Liver (tissue), 9 donors: ENCODE data around the gene C10orf143. TPM values are rescaled to one million over a fixed set of nuclear protein-coding genes. Genes with fewer than 3 reads are reported as not detected.

Experiments
- DNase-seq: peaks from one replicate; pipeline ENCODE4 v3.0.0-alpha.2; 2017; ENCODE audit warnings: low spot score
- H3K27ac ChIP-seq, 2 donors: one replicate each; pipeline ENCODE4 v1.7.0; 2013; ENCODE audit warnings: inconsistent platforms in 2 of 2, low read length in 2 of 2, control low read depth in 1 of 2, low read depth in 1 of 2, mild to moderate bottlenecking in 1 of 2
- H3K27me3 ChIP-seq, 4 donors: one replicate each; pipeline versions ENCODE4 v1.6.1 to v1.7.0; 2013; ENCODE audit warnings: low read length in 3 of 4, inconsistent platforms in 1 of 4, mild to moderate bottlenecking in 1 of 4, moderate library complexity in 1 of 4; ENCODE audit not compliant: control insufficient read depth in 4 of 4, insufficient read depth in 4 of 4
- H3K36me3 ChIP-seq, 4 donors: one replicate each; pipeline versions ENCODE4 v1.6.1 to v1.7.0; 2013; ENCODE audit warnings: low read length in 3 of 4, mild to moderate bottlenecking in 3 of 4, low read depth in 1 of 4, moderate library complexity in 1 of 4; ENCODE audit not compliant: control insufficient read depth in 4 of 4, insufficient read depth in 3 of 4
- H3K4me1 ChIP-seq, 4 donors: one replicate each; pipeline versions ENCODE4 v1.6.1 to v1.7.0; 2013; ENCODE audit warnings: low read length in 3 of 4, mild to moderate bottlenecking in 3 of 4, moderate library complexity in 1 of 4; ENCODE audit not compliant: control insufficient read depth in 4 of 4, insufficient read depth in 4 of 4
- H3K4me3 ChIP-seq, 3 donors: one replicate each; pipeline versions ENCODE4 v1.6.1 to v1.7.0; 2013; ENCODE audit warnings: low read length in 3 of 3, control low read depth in 1 of 3, low read depth in 1 of 3, mild to moderate bottlenecking in 1 of 3
- H3K9ac ChIP-seq, 2 donors: one replicate each; pipeline ENCODE4 v1.7.0; 2013; ENCODE audit warnings: low read length in 2 of 2, mild to moderate bottlenecking in 2 of 2, moderate library complexity in 2 of 2, control low read depth in 1 of 2, low read depth in 1 of 2
- H3K9me3 ChIP-seq, 4 donors: one replicate each; pipeline versions ENCODE4 v1.6.1 to v1.7.0; 2013; ENCODE audit warnings: low read length in 3 of 4; ENCODE audit not compliant: control insufficient read depth in 4 of 4
- ATF3 ChIP-seq: IDR thresholded peaks from 2 replicates; pipeline ENCODE4 v1.6.1; 2016; ENCODE audit warnings: antibody characterized with exemption
- CTCF ChIP-seq: fragments of 150-350 bp; IDR thresholded peaks from 2 replicates; pipeline ENCODE4 v1.5.1; 2017; ENCODE audit warnings: improper control_type of control experiment, low read depth, low read length; ENCODE audit not compliant: missing input control
- EGR1 ChIP-seq, 2 donors: IDR thresholded peaks; 2 replicates each; pipeline ENCODE4 v1.6.1; 2016 to 2018; ENCODE audit warnings: antibody characterized with exemption in 2 of 2, low read depth in 2 of 2
- FOXA1 ChIP-seq: IDR thresholded peaks from 2 replicates; pipeline ENCODE4 v1.6.1; 2016; ENCODE audit warnings: antibody characterized with exemption
- FOXA2 ChIP-seq: IDR thresholded peaks from 2 replicates; pipeline ENCODE4 v1.6.1; 2016; ENCODE audit warnings: antibody characterized with exemption
- GABPA ChIP-seq, 2 donors: IDR thresholded peaks in 1 of 2; conservative IDR thresholded peaks in 1 of 2; 2 replicates each; pipeline ENCODE4 v1.6.1; 2016; ENCODE audit warnings: antibody characterized with exemption in 2 of 2, mild to moderate bottlenecking in 1 of 2, moderate library complexity in 1 of 2
- HNF4A ChIP-seq, 2 donors: conservative IDR thresholded peaks; 2 replicates each; pipeline ENCODE4 v1.6.1; 2016; ENCODE audit warnings: antibody characterized with exemption in 2 of 2, mild to moderate bottlenecking in 2 of 2
- HNF4G ChIP-seq: IDR thresholded peaks from 2 replicates; pipeline ENCODE4 v1.6.1; 2016; ENCODE audit warnings: antibody characterized with exemption
- JUND ChIP-seq, 2 donors: IDR thresholded peaks; 2 replicates each; pipeline ENCODE4 v1.6.1; 2016; ENCODE audit warnings: antibody characterized with exemption in 2 of 2
- MAX ChIP-seq: IDR thresholded peaks from 2 replicates; pipeline ENCODE4 v1.6.1; 2016; ENCODE audit warnings: antibody characterized with exemption
- NR2F2 ChIP-seq: IDR thresholded peaks from 2 replicates; pipeline ENCODE4 v1.6.1; 2016; ENCODE audit warnings: antibody characterized with exemption
- RAD21 ChIP-seq, 2 donors: IDR thresholded peaks; 2 replicates each; pipeline ENCODE4 v1.6.1; 2016; ENCODE audit warnings: antibody characterized with exemption in 2 of 2, mild to moderate bottlenecking in 2 of 2
- REST ChIP-seq: IDR thresholded peaks from 2 replicates; pipeline ENCODE4 v1.6.1; 2016; ENCODE audit warnings: antibody characterized with exemption, mild to moderate bottlenecking
- RXRA ChIP-seq, 2 donors: IDR thresholded peaks; 2 replicates each; pipeline ENCODE4 v1.6.1; 2017 to 2018; ENCODE audit warnings: antibody characterized with exemption in 2 of 2, mild to moderate bottlenecking in 1 of 2
- SP1 ChIP-seq: IDR thresholded peaks from 2 replicates; pipeline ENCODE4 v1.6.1; 2018; ENCODE audit warnings: antibody characterized with exemption, mild to moderate bottlenecking
- TAF1 ChIP-seq: conservative IDR thresholded peaks from 2 replicates; pipeline ENCODE4 v1.6.1; 2016; ENCODE audit warnings: antibody characterized with exemption, mild to moderate bottlenecking
- YY1 ChIP-seq: IDR thresholded peaks from 2 replicates; pipeline ENCODE4 v1.6.1; 2016; ENCODE audit warnings: antibody characterized with exemption, mild to moderate bottlenecking
- ZBTB33 ChIP-seq: IDR thresholded peaks from 2 replicates; pipeline ENCODE4 v1.6.1; 2016; ENCODE audit warnings: antibody characterized with exemption
- WGBS: extraction: QIAGEN DNeasy Blood & Tissue Kit; methylation state at CpG from one replicate; pipeline ENCODE4 v1.1.7; 2013; 5-methylcytosine and 5-hydroxymethylcytosine counted together
- polyA plus RNA-seq, 2 donors: library from polyadenylated mRNA; stranded (reverse) in 1 of 2; unstranded in 1 of 2; fragments of 200-250 nt in 1 of 2; fragments of >200 nt in 1 of 2; fragmentation: Nextera tagmentation in 1 of 2; extraction: Ambion mirVana in 1 of 2; gene quantifications; one replicate each; pipeline versions ENCODE4 v1.2.1 to v1.2.3, GENCODE V29; 2013 to 2015
- total RNA-seq, 2 donors: library from RNA; depleted of rRNA; stranded (reverse); fragments of >200 nt; gene quantifications; one replicate each; pipeline ENCODE4 v1.2.3, GENCODE V29; 2014
- donor health status: healthy.
- donor health status: healthy.
- donor health status: healthy.
- donor health status: healthy.
- donor health status: healthy.

C10orf143 gene
- total and polyA plus RNA-seq, 4 donors: 0.14 to 2.7 (median 1.2) TPM

- no peak for DNase-seq
- H3K36me3 ChIP-seq: peaks cover 6 to 26% (median 14%) of the 10 kb centered on the region in 4 donors
- 89% methylated on average over 2 of the region's 2 CpGs for WGBS
- peaks cover 4 to 10% (median 7%) of the 10 kb centered on the region in 4 donors for H3K4me1 ChIP-seq
- no peak overlapping the region for H3K9ac ChIP-seq
- no peak overlapping the region for H3K4me3 ChIP-seq
- TF ChIP-seq MAX (no peak), TAF1 (no peak), FOXA1 (no peak), HNF4G (no peak), ZBTB33 (no peak), HNF4A (conservative IDR thresholded peaks at IDR 0.05) (no peak), SP1 (no peak), RAD21 (IDR thresholded peaks at IDR 0.05) (no peak), EGR1 (IDR thresholded peaks at IDR 0.05; ENCODE audit: low read depth in 2 of 2) (no peak), RXRA (IDR thresholded peaks at IDR 0.05) (no peak), NR2F2 (no peak), CTCF (no peak), FOXA2 (no peak), REST (no peak), YY1 (no peak), ATF3 (no peak), JUND (IDR thresholded peaks at IDR 0.05) (no peak), GABPA (IDR thresholded peaks at IDR 0.05 in 1 of 2, conservative IDR thresholded peaks at IDR 0.05 in 1 of 2) (no peak)
- no peak overlapping the region for H3K27ac ChIP-seq
- no peaks in the 10 kb centered on the region for H3K9me3 ChIP-seq
- H3K27me3 ChIP-seq: no peaks in the 10 kb centered on the region
Observed at GRCh38 chr10:130159192-130159794, 48.7 kb upstream of the C10orf143 start.
